BLaER1 treated with 17β-estradiol and CSF1 and Interleukin-3, amounts not matched to agents 10 nM and 100 nM (cell line): ENCODE measurements around the gene CPSF4.

ENCODE experiments used
- H3K27ac ChIP-seq, 11 experiments: shearing (Covaris generic); formaldehyde crosslinking; 2 replicates each; pipeline ENCODE4 v1.8.1; 2022
- H3K27me3 ChIP-seq, 11 experiments: shearing (Covaris generic); formaldehyde crosslinking; 2 replicates each; pipeline ENCODE4 v1.8.1; 2022
- H3K36me3 ChIP-seq, 11 experiments: shearing (Covaris generic); formaldehyde crosslinking; 2 replicates each; pipeline ENCODE4 v1.8.1; 2022
- H3K4me1 ChIP-seq, 10 experiments: shearing (Covaris generic); formaldehyde crosslinking; 2 replicates each; pipeline ENCODE4 v1.8.1; 2022
- H3K4me2 ChIP-seq, 11 experiments: shearing (Covaris generic); formaldehyde crosslinking; 2 replicates each; pipeline ENCODE4 v1.8.1; 2022
- H3K4me3 ChIP-seq, 10 experiments: shearing (Covaris generic); formaldehyde crosslinking; 2 replicates each; pipeline ENCODE4 v1.8.1; 2022
- H3K9ac ChIP-seq, 11 experiments: shearing (Covaris generic); formaldehyde crosslinking; 2 replicates each; pipeline ENCODE4 v1.8.1; 2022
- H3K9me3 ChIP-seq, 11 experiments: shearing (Covaris generic); formaldehyde crosslinking; replicated peaks in 1 of 11; 2 replicates each; pipeline ENCODE4 v1.8.1; 2022
- H4K20me1 ChIP-seq, 11 experiments: shearing (Covaris generic); formaldehyde crosslinking; 2 replicates each; pipeline ENCODE4 v1.8.1; 2022
- Cebpa-rat ChIP-seq, 11 experiments: shearing (Covaris generic); IDR thresholded peaks; 2 replicates each; pipeline ENCODE4 v1.8.1; 2022

CPSF4 gene

GRCh38 chr7:99438573-99439480 lies at the start of gene CPSF4, which contains the start of gene PTCD1:
Gene CPSF4, plus strand, starts transcription at chr7:99438943. Its CDS starts 140 bp downstream, at chr7:99439083.
Gene PTCD1, minus strand, starts transcription at chr7:99438798. Its CDS starts 3,556 bp downstream, at chr7:99435242.
- Histone ChIP-seq H3K4me1 (peaks cover 24 to 59% (median 40%) of the 10 kb centered on the region in 10 experiments), H3K36me3 (peaks cover 24 to 72% (median 50%) of the 10 kb centered on the region in 11 experiments), H3K27ac (peak within 1 kb of the TSS; percentile 80 to 96 (median 88)), H3K4me3 (peak within 1 kb of the TSS; percentile 87 to 99 (median 94)), H3K9ac (peak within 1 kb of the TSS; percentile 89 to 97 (median 93)), H3K27me3 (no peaks in the 10 kb centered on the region), H3K9me3 (no peaks in the 10 kb centered on the region), H4K20me1 (peaks cover 11 to 86% (median 61%) of the 10 kb centered on the region in 11 experiments; a peak in 21 of 22 replicates), H3K4me2 (peak within 1 kb of the TSS; percentile 82 to 98 (median 94))
- no peak for TF ChIP-seq Cebpa-rat (IDR thresholded peaks at IDR 0.05)

GRCh38 chr7:99389772-99390171 lies 49.0 kb upstream of the CPSF4 start:
- H3K36me3 ChIP-seq = peaks cover 75 to 98% (median 92%) of the 10 kb centered on the region in 11 experiments

GRCh38 chr7:99390941-99391602 lies 47.7 kb upstream of the CPSF4 start:
- H4K20me1 ChIP-seq = peaks cover 44 to 100% (median 99%) of the 10 kb centered on the region in 11 experiments
- no peak overlapping the region for H3K27ac ChIP-seq
- no peaks in the 10 kb centered on the region for H3K9me3 ChIP-seq
- H3K36me3 ChIP-seq = peaks cover 80 to 100% (median 95%) of the 10 kb centered on the region in 11 experiments
- H3K9ac ChIP-seq = peak overlapping the region in 2 of 11 experiments; percentile 19 to 43; a peak in 1 of 22 replicates
- TF ChIP-seq Cebpa-rat (IDR thresholded peaks at IDR 0.05) = no peak
- H3K4me1 ChIP-seq = peaks cover 20 to 57% (median 29%) of the 10 kb centered on the region in 10 experiments
- H3K27me3 ChIP-seq = no peaks in the 10 kb centered on the region
- H3K4me2 ChIP-seq = peak overlapping the region in 6 of 11 experiments; percentile 85 to 98 (median 90); a peak in 9 of 22 replicates
- H3K4me3 ChIP-seq = no peak overlapping the region

More at GRCh38 chr7:99389772-99390171, 49.0 kb upstream of the CPSF4 start:
- Histone ChIP-seq H3K4me1 (peaks cover 20 to 70% (median 40%) of the 10 kb centered on the region in 10 experiments), H3K27me3 (no peaks in the 10 kb centered on the region), H3K4me2 (peak overlapping the region in 2 of 11 experiments; percentile 88 to 91; a peak in 1 of 22 replicates), H3K9ac (peak overlapping the region in 1 of 11 experiments; percentile 43; a peak in 1 of 22 replicates), H3K27ac (no peak overlapping the region), H4K20me1 (peaks cover 39 to 100% (median 97%) of the 10 kb centered on the region in 11 experiments), H3K9me3 (no peaks in the 10 kb centered on the region), H3K4me3 (no peak overlapping the region)
- TF ChIP-seq Cebpa-rat (IDR thresholded peaks at IDR 0.05) = no peak

GRCh38 chr7:99392046-99392445 lies 46.7 kb upstream of the CPSF4 start:
- Histone ChIP-seq H3K27me3 (no peaks in the 10 kb centered on the region), H3K4me1 (peaks cover 20 to 51% (median 29%) of the 10 kb centered on the region in 10 experiments), H3K4me3 (peak overlapping the region; percentile 38 to 65 (median 54)), H3K27ac (peak overlapping the region in 2 of 11 experiments; percentile 17 to 25; a peak in 1 of 22 replicates), H4K20me1 (peaks cover 41 to 100% (median 98%) of the 10 kb centered on the region in 11 experiments), H3K9ac (peak overlapping the region; percentile 4 to 78 (median 60); a peak in 18 of 22 replicates), H3K36me3 (peaks cover 78 to 98% (median 93%) of the 10 kb centered on the region in 11 experiments), H3K9me3 (no peaks in the 10 kb centered on the region), H3K4me2 (peak overlapping the region; percentile 85 to 98 (median 88))
- no peak for TF ChIP-seq Cebpa-rat (IDR thresholded peaks at IDR 0.05)

DNA sequence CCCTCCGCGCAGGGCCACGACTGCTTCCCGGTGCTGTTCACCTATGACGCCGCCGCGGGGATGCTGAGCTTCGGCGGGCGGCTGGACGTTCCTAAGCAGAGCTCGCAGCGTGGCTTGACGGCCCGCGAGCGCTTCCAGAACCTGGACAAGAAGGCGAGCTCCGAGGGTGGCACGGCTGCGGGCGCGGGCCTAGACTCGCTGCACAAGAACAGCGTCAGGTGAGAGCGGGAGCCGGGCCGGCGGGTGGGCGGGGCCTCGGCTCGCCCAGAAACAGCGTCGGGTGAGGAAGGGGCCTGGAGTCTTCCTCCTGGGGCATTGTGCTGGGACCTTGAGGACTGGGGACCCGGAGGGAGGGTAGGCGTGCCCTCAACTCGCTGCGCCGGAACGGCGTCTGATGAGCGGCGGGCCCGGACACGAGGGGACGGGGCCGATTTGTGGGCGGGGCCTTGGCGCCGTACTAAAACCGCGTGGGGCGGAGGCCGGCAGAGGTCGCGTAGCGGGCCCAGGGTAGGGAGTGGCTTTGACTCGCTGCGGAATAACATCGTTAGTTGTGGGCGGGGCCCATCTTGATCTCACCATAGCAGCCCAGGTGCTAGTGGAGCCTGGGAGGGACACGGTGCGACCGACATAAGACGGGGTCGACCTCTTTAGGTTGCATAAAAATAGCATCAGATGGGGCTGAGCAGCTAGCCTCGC lies 45.9 kb upstream of the CPSF4 start:
- H3K27me3 ChIP-seq = no peaks in the 10 kb centered on the region
- peaks cover 78 to 98% (median 93%) of the 10 kb centered on the region in 11 experiments for H3K36me3 ChIP-seq

DNA sequence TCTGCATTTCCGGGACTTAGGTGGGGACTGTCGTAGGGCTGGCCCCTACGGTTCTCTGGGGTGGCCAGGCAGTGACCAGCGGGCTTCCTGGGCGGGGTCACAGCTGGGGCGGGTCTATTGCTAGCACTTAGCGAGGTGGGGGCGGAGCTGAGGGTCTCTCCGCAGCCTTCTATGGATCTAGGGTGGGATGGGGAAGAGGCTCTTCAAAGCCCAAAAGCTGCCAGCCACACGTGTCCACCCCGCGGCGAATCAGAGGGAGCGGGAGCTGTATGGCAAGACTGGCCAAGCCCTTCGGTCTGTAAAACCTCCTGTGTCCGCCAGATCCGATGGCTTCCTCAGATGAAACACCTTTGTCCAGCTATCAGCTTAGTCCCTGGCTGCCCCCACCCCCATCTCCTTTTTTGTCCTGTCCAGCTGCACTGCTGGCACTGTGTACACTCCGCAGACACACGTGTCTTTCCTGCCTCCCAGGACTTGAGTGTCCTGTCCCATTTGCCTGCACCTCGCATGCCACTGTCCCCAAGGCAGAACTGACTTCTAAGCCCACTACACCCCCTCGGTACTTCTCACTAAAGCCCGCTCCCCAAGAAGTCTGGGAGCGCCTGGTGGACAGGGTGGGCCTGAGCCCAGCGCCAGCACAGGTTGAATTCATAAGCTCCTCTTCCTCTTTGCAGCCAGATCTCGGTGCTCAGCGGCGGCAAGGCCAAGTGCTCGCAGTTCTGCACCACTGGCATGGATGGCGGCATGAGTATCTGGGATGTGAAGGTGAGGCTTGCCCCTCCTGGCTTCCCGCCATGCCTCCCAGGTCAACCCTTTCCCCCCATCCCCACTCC lies 45.2 kb upstream of the CPSF4 start:
- Histone ChIP-seq H3K36me3 (peaks cover 78 to 98% (median 93%) of the 10 kb centered on the region in 11 experiments), H3K4me2 (peak overlapping the region; percentile 85 to 98 (median 88)), H4K20me1 (peaks cover 42 to 100% (median 99%) of the 10 kb centered on the region in 11 experiments), H3K4me1 (peaks cover 20 to 51% (median 29%) of the 10 kb centered on the region in 10 experiments), H3K4me3 (peak overlapping the region in 8 of 10 experiments; percentile 39 to 65 (median 56); a peak in 16 of 20 replicates), H3K9ac (peak overlapping the region in 10 of 11 experiments; percentile 4 to 78 (median 60); a peak in 16 of 22 replicates), H3K9me3 (no peaks in the 10 kb centered on the region), H3K27me3 (no peaks in the 10 kb centered on the region), H3K27ac (peak overlapping the region in 8 of 11 experiments; percentile 17 to 48 (median 35); a peak in 9 of 22 replicates)
- TF ChIP-seq Cebpa-rat (IDR thresholded peaks at IDR 0.05) = no peak

More for the DNA sequence above, 45.9 kb upstream of the CPSF4 start:
- H3K4me2 ChIP-seq = peak overlapping the region; percentile 85 to 98 (median 88)
- peaks cover 20 to 51% (median 29%) of the 10 kb centered on the region in 10 experiments for H3K4me1 ChIP-seq
- H4K20me1 ChIP-seq = peaks cover 41 to 100% (median 99%) of the 10 kb centered on the region in 11 experiments
- H3K9ac ChIP-seq = peak overlapping the region; percentile 4 to 78 (median 60); a peak in 21 of 22 replicates
- H3K27ac ChIP-seq = peak overlapping the region in 8 of 11 experiments; percentile 17 to 48 (median 35); a peak in 11 of 22 replicates
- no peaks in the 10 kb centered on the region for H3K9me3 ChIP-seq
- peak overlapping the region; percentile 38 to 65 (median 54) for H3K4me3 ChIP-seq
- TF ChIP-seq Cebpa-rat (IDR thresholded peaks at IDR 0.05) = no peak

DNA sequence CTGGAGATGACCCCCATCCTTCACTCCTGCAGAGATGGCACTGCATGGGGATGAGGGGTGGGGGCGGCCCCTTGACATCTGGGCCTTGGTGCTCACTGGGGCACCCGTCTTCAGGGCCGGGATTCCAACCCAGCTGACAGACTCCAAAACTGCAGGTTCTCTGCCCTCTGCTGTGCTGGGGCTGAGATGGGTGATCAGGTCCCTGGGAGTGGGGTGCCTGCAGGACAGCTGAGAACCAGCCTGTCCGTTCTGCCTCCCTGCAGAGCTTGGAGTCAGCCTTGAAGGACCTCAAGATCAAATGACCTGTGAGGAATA lies 44.6 kb upstream of the CPSF4 start:
- no peak overlapping the region for H3K4me3 ChIP-seq
- H3K4me1 ChIP-seq = peaks cover 20 to 50% (median 29%) of the 10 kb centered on the region in 10 experiments
- H3K27ac ChIP-seq = no peak overlapping the region
- peaks cover 48 to 100% (median 99%) of the 10 kb centered on the region in 11 experiments for H4K20me1 ChIP-seq
- H3K27me3 ChIP-seq = no peaks in the 10 kb centered on the region
- peaks cover 80 to 98% (median 93%) of the 10 kb centered on the region in 11 experiments for H3K36me3 ChIP-seq
- no peak for TF ChIP-seq Cebpa-rat (IDR thresholded peaks at IDR 0.05)
- H3K9ac ChIP-seq = no peak overlapping the region; a peak in 1 of 22 replicates
- no peaks in the 10 kb centered on the region for H3K9me3 ChIP-seq
- H3K4me2 ChIP-seq = no peak overlapping the region
